GM23338 (cell line): ENCODE results near the gene PRR11. TPM values are rescaled to one million over a fixed set of nuclear protein-coding genes. Genes with fewer than 3 reads are reported as not detected.

ENCODE experiments used
- ATAC-seq: fragments of 200-7000 bp; cut with Tn5 transposase; 3 replicates; pipeline ENCODE4 v1.9.1; 2020
- DNase-seq: peaks from one replicate; pipeline ENCODE4 v3.0.0-alpha.2; 2015; ENCODE audit warnings: low spot score
- H2AFZ ChIP-seq: fragments of 200-600 bp; sonication (generic); 2 replicates; pipeline ENCODE4 v1.8.0; 2016; ENCODE audit warnings: antibody characterized with exemption, mild to moderate bottlenecking, moderate library complexity
- H3F3A ChIP-seq: fragments of 200-600 bp; sonication (generic); replicated peaks from 2 replicates; pipeline ENCODE4 v1.8.0; 2017; ENCODE audit warnings: antibody characterized with exemption, mixed run types, low read depth
- H3K27ac ChIP-seq: fragments of 200-600 bp; sonication (generic); 2 replicates; pipeline ENCODE4 v1.6.1; 2016; ENCODE audit warnings: low read depth
- H3K27me3 ChIP-seq: fragments of 200-600 bp; sonication (generic); 2 replicates; pipeline ENCODE4 v1.8.0; 2016; ENCODE audit warnings: mild to moderate bottlenecking, mixed run types, moderate library complexity; ENCODE audit not compliant: insufficient read depth
- H3K36me3 ChIP-seq: fragments of 200-600 bp; sonication (generic); 2 replicates; pipeline ENCODE4 v1.8.0; 2016; ENCODE audit warnings: mild to moderate bottlenecking; ENCODE audit not compliant: insufficient read depth
- H3K4me1 ChIP-seq: fragments of 200-600 bp; sonication (generic); 2 replicates; pipeline ENCODE4 v1.8.0; 2016; ENCODE audit warnings: mild to moderate bottlenecking, moderate library complexity; ENCODE audit not compliant: insufficient read depth
- H3K4me2 ChIP-seq: fragments of 200-600 bp; sonication (generic); 2 replicates; pipeline ENCODE4 v1.7.1; 2017; ENCODE audit warnings: mixed run types
- H3K4me3 ChIP-seq: fragments of 200-600 bp; sonication (generic); 2 replicates; pipeline ENCODE4 v1.6.1; 2016; ENCODE audit warnings: mixed run types
- H3K79me2 ChIP-seq: fragments of 200-600 bp; sonication (generic); replicated peaks from 2 replicates; pipeline ENCODE4 v1.8.0; 2017; ENCODE audit warnings: mild to moderate bottlenecking; ENCODE audit not compliant: insufficient read depth
- H3K9me2 ChIP-seq: fragments of 200-600 bp; sonication (generic); 2 replicates; pipeline ENCODE4 v1.8.0; 2017; ENCODE audit not compliant: insufficient read depth
- H4K20me1 ChIP-seq: fragments of 200-600 bp; sonication (generic); replicated peaks from 2 replicates; pipeline ENCODE4 v1.8.0; 2017; ENCODE audit warnings: mild to moderate bottlenecking; ENCODE audit not compliant: insufficient read depth
- H3K27ac Mint-ChIP-seq: 2 replicates; pipeline ENCODE4 v1.8.0; 2020; ENCODE audit warnings: inconsistent platforms, mild to moderate bottlenecking, moderate library complexity, mixed read lengths
- H3K27me3 Mint-ChIP-seq: 3 replicates; pipeline ENCODE4 v1.8.0; 2022; ENCODE audit warnings: low read depth, mild to moderate bottlenecking, moderate library complexity, mixed read lengths, inconsistent platforms; ENCODE audit not compliant: insufficient read depth, poor library complexity
- H3K36me3 Mint-ChIP-seq: 3 replicates; pipeline ENCODE4 v1.8.0; 2021; ENCODE audit warnings: low read depth, mild to moderate bottlenecking, inconsistent platforms, moderate library complexity, mixed read lengths
- H3K4me1 Mint-ChIP-seq: 3 replicates; pipeline ENCODE4 v1.8.0; 2020; ENCODE audit warnings: mild to moderate bottlenecking, inconsistent platforms, mixed read lengths
- H3K4me3 Mint-ChIP-seq: 3 replicates; pipeline ENCODE4 v1.8.0; 2021; ENCODE audit warnings: moderate library complexity, mild to moderate bottlenecking, inconsistent platforms, mixed read lengths
- H3K9me3 Mint-ChIP-seq: 3 replicates; pipeline ENCODE4 v1.8.0; 2020; ENCODE audit warnings: moderate library complexity, mild to moderate bottlenecking, inconsistent platforms, mixed read lengths
- CREB1 ChIP-seq: fragments of 250-450 bp; sonication (Bioruptor Pico); IDR thresholded peaks from 2 replicates; pipeline ENCODE4 v1.5.0; 2020; ENCODE audit warnings: low read depth, mild to moderate bottlenecking, moderate library complexity
- EZH2 ChIP-seq: fragments of 200-600 bp; sonication (generic); IDR thresholded peaks from one replicate; pipeline ENCODE4 v1.8.0; 2017; ENCODE audit warnings: antibody characterized with exemption, mild to moderate bottlenecking, low read depth; ENCODE audit not compliant: unreplicated experiment
- EZH2phosphoT487 ChIP-seq: fragments of 200-600 bp; sonication (generic); IDR thresholded peaks from one replicate; pipeline ENCODE4 v1.8.1; 2018; ENCODE audit warnings: antibody characterized with exemption; ENCODE audit not compliant: unreplicated experiment
- JUNB ChIP-seq: IDR thresholded peaks from one replicate; pipeline ENCODE4 v1.6.1; 2016; ENCODE audit warnings: antibody characterized with exemption; ENCODE audit not compliant: unreplicated experiment
- NANOG ChIP-seq: IDR thresholded peaks from 2 replicates; pipeline ENCODE4 v1.6.1; 2016; ENCODE audit warnings: antibody characterized with exemption, borderline replicate concordance
- POLR2AphosphoS5 ChIP-seq: IDR thresholded peaks from 2 replicates; pipeline ENCODE4 v1.6.1; 2016; ENCODE audit warnings: antibody characterized with exemption, low read depth
- STAT1 ChIP-seq: IDR thresholded peaks from one replicate; pipeline ENCODE4 v1.6.1; 2016; ENCODE audit warnings: antibody characterized with exemption; ENCODE audit not compliant: unreplicated experiment
- ZNF114 ChIP-seq: fragments of 250-450 bp; sonication (Bioruptor Pico); IDR thresholded peaks from 2 replicates; pipeline ENCODE4 v1.5.0; 2020; ENCODE audit warnings: mild to moderate bottlenecking, moderate library complexity
- ZNF331 ChIP-seq: fragments of 250-450 bp; sonication (Bioruptor Pico); IDR thresholded peaks from 2 replicates; pipeline ENCODE4 v1.5.0; 2020; ENCODE audit warnings: low read depth, mild to moderate bottlenecking, moderate library complexity
- polyA plus RNA-seq: library from polyadenylated mRNA; unstranded; fragments of >200 nt; fragmentation: Nextera tagmentation; extraction: Ambion mirVana; gene quantifications from 2 replicates; pipeline ENCODE4 v1.2.1, GENCODE V29; 2016
- total RNA-seq: library from RNA; depleted of rRNA; stranded (reverse); fragments of >200 nt; shearing (Covaris generic); gene quantifications from 2 replicates; pipeline ENCODE4 v1.2.3, GENCODE V29; 2014
- TF ChIP-seq, protein P1 (sequence below): fragments of 250-450 bp; sonication (Bioruptor Pico); IDR thresholded peaks from 2 replicates; pipeline ENCODE4 v1.5.0; 2020; ENCODE audit warnings: mild to moderate bottlenecking, moderate library complexity
- TF ChIP-seq, protein P2 (sequence below): IDR thresholded peaks from 2 replicates; pipeline ENCODE4 v1.6.1; 2016; ENCODE audit warnings: antibody characterized with exemption
- TF ChIP-seq, protein P3 (sequence below), 2 experiments: fragments of 200-600 bp in 1 of 2; sonication (generic) in 1 of 2; conservative IDR thresholded peaks; 2 replicates each; pipeline versions ENCODE4 v1.5.1 to v1.6.1; 2016 to 2017; ENCODE audit warnings: antibody characterized with exemption in 2 of 2, low read depth in 2 of 2, mild to moderate bottlenecking in 2 of 2, moderate library complexity in 1 of 2

Gene PRR11
- total and polyA plus RNA-seq, 2 experiments from 2014 or later = 42.7 to 55.9 TPM

DNA sequence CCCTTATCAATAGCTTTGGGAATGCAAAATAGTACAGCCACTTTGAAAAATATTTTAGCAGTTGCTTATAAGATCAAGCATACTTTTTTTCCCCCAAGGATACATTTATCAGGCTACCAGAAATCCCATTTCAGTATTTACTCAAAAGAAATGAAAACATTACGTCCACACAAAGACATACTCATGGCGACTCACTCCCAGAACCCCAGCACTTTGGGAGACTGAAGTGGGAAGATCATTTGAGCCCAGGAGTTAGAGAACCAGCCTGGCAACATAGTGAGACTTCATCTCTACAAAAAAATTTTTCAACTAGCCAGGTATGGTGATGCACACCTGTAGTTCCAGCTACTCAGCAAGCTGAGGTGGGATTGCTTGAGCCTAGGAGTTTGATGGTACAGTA, 6.5 kb upstream of the PRR11 start:
- ATAC-seq = no peak

More for the DNA sequence above, 6.5 kb upstream of the PRR11 start:
- peaks cover 11% of the 10 kb centered on the region; the same call in 2 of the 3 replicates for H3K36me3 Mint-ChIP-seq
- H3K27ac ChIP-seq = no peak overlapping the region
- DNase-seq = no peak
- no peaks in the 10 kb centered on the region for H3K27me3 ChIP-seq
- H3K36me3 ChIP-seq = no peaks in the 10 kb centered on the region
- no peaks in the 10 kb centered on the region for H3K9me2 ChIP-seq
- H2AFZ ChIP-seq = no peak overlapping the region
- H3K4me3 ChIP-seq = no peak overlapping the region
- peaks cover 100% of the 10 kb centered on the region for H3K79me2 ChIP-seq
- H3K27ac Mint-ChIP-seq = no peak overlapping the region
- H3K4me1 Mint-ChIP-seq = peaks cover 26% of the 10 kb centered on the region
- H3K4me1 ChIP-seq = peaks cover 29% of the 10 kb centered on the region
- no peaks in the 10 kb centered on the region for H3K9me3 Mint-ChIP-seq
- TF ChIP-seq, protein P1, sequence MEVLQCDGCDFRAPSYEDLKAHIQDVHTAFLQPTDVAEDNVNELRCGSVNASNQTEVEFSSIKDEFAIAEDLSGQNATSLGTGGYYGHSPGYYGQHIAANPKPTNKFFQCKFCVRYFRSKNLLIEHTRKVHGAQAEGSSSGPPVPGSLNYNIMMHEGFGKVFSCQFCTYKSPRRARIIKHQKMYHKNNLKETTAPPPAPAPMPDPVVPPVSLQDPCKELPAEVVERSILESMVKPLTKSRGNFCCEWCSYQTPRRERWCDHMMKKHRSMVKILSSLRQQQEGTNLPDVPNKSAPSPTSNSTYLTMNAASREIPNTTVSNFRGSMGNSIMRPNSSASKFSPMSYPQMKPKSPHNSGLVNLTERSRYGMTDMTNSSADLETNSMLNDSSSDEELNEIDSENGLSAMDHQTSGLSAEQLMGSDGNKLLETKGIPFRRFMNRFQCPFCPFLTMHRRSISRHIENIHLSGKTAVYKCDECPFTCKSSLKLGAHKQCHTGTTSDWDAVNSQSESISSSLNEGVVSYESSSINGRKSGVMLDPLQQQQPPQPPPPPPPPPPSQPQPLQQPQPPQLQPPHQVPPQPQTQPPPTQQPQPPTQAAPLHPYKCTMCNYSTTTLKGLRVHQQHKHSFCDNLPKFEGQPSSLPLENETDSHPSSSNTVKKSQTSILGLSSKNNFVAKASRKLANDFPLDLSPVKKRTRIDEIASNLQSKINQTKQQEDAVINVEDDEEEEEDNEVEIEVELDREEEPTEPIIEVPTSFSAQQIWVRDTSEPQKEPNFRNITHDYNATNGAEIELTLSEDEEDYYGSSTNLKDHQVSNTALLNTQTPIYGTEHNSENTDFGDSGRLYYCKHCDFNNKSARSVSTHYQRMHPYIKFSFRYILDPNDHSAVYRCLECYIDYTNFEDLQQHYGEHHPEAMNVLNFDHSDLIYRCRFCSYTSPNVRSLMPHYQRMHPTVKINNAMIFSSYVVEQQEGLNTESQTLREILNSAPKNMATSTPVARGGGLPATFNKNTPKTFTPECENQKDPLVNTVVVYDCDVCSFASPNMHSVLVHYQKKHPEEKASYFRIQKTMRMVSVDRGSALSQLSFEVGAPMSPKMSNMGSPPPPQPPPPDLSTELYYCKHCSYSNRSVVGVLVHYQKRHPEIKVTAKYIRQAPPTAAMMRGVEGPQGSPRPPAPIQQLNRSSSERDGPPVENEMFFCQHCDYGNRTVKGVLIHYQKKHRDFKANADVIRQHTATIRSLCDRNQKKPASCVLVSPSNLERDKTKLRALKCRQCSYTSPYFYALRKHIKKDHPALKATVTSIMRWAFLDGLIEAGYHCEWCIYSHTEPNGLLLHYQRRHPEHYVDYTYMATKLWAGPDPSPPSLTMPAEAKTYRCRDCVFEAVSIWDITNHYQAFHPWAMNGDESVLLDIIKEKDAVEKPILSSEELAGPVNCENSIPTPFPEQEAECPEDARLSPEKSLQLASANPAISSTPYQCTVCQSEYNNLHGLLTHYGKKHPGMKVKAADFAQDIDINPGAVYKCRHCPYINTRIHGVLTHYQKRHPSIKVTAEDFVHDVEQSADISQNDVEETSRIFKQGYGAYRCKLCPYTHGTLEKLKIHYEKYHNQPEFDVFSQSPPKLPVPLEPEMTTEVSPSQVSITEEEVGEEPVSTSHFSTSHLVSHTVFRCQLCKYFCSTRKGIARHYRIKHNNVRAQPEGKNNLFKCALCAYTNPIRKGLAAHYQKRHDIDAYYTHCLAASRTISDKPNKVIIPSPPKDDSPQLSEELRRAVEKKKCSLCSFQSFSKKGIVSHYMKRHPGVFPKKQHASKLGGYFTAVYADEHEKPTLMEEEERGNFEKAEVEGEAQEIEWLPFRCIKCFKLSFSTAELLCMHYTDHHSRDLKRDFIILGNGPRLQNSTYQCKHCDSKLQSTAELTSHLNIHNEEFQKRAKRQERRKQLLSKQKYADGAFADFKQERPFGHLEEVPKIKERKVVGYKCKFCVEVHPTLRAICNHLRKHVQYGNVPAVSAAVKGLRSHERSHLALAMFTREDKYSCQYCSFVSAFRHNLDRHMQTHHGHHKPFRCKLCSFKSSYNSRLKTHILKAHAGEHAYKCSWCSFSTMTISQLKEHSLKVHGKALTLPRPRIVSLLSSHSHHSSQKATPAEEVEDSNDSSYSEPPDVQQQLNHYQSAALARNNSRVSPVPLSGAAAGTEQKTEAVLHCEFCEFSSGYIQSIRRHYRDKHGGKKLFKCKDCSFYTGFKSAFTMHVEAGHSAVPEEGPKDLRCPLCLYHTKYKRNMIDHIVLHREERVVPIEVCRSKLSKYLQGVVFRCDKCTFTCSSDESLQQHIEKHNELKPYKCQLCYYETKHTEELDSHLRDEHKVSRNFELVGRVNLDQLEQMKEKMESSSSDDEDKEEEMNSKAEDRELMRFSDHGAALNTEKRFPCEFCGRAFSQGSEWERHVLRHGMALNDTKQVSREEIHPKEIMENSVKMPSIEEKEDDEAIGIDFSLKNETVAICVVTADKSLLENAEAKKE (CRISPR knock-in tag) = no peak
- TF ChIP-seq, protein P2, sequence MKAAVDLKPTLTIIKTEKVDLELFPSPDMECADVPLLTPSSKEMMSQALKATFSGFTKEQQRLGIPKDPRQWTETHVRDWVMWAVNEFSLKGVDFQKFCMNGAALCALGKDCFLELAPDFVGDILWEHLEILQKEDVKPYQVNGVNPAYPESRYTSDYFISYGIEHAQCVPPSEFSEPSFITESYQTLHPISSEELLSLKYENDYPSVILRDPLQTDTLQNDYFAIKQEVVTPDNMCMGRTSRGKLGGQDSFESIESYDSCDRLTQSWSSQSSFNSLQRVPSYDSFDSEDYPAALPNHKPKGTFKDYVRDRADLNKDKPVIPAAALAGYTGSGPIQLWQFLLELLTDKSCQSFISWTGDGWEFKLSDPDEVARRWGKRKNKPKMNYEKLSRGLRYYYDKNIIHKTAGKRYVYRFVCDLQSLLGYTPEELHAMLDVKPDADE = no peak
- TF ChIP-seq ZNF331 (CRISPR knock-in tag) (no peak), EZH2 (no peak), POLR2AphosphoS5 (no peak), CREB1 (no peak), ZNF114 (CRISPR knock-in tag) (no peak), NANOG (no peak), EZH2phosphoT487 (no peak), STAT1 (no peak), JUNB (no peak)
- TF ChIP-seq, protein P3, sequence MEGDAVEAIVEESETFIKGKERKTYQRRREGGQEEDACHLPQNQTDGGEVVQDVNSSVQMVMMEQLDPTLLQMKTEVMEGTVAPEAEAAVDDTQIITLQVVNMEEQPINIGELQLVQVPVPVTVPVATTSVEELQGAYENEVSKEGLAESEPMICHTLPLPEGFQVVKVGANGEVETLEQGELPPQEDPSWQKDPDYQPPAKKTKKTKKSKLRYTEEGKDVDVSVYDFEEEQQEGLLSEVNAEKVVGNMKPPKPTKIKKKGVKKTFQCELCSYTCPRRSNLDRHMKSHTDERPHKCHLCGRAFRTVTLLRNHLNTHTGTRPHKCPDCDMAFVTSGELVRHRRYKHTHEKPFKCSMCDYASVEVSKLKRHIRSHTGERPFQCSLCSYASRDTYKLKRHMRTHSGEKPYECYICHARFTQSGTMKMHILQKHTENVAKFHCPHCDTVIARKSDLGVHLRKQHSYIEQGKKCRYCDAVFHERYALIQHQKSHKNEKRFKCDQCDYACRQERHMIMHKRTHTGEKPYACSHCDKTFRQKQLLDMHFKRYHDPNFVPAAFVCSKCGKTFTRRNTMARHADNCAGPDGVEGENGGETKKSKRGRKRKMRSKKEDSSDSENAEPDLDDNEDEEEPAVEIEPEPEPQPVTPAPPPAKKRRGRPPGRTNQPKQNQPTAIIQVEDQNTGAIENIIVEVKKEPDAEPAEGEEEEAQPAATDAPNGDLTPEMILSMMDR (conservative IDR thresholded peaks at IDR 0.05; ENCODE audit: low read depth in 2 of 2) = no peak
- no peak overlapping the region for H3K4me3 Mint-ChIP-seq
- H3K27me3 Mint-ChIP-seq = peaks cover 1% of the 10 kb centered on the region
- no peak overlapping the region for H3K4me2 ChIP-seq
- peaks cover 58% of the 10 kb centered on the region for H4K20me1 ChIP-seq
- H3F3A ChIP-seq = no peaks in the 10 kb centered on the region
